ENCODE measurements around the gene TSPAN6.

The TSPAN6 gene

GRCh38 chrX:100584611-100585010, 52.0 kb downstream of the TSPAN6 start, which contains the start of gene TNMD:
Gene TNMD (plus strand): TSS chrX:100584936. CDS start chrX:100585019, 83 bp downstream.
- no peaks in the 10 kb centered on the region for H3K9me3 Mint-ChIP-seq
- no peaks in the 10 kb centered on the region for H3K36me3 Mint-ChIP-seq
- no peak within 1 kb of the TSS for H3K4me3 Mint-ChIP-seq
- no peak for DNase-seq
- H3K4me1 Mint-ChIP-seq = no peaks in the 10 kb centered on the region
- no peak within 1 kb of the TSS for H3K27ac Mint-ChIP-seq
- peaks cover 4% of the 10 kb centered on the region for H3K27me3 Mint-ChIP-seq
- CTCF ChIA-PET = no interaction called here
